Fibroblast of skin of scalp (primary cell): ENCODE measurements around the gene FAM163A.
"Not testable (repeated sequence)": the region's sequence is repeated elsewhere in the genome, so short reads cannot be mapped to it uniquely, and the experiment has no call there.

Experiments
- DNase-seq: peaks from one replicate; pipeline ENCODE4 v3.0.0-alpha.2; 2013

FAM163A gene

GRCh38 chr1:179817056-179817455, 74.0 kb downstream of the FAM163A start:
- no peak for DNase-seq

GRCh38 chr1:179817789-179818188, 74.7 kb downstream of the FAM163A start:
- DNase-seq = peak; percentile 34

- no peak for DNase-seq
These were observed 75.2 kb downstream of the FAM163A start for GRCh38 chr1:179818260-179818659.

GRCh38 chr1:179818743-179819173, 75.7 kb downstream of the FAM163A start:
- DNase-seq = no peak

- no peak for DNase-seq
These were observed 77.3 kb downstream of the FAM163A start for GRCh38 chr1:179820226-179820970.

- no peak for DNase-seq
These were observed 78.4 kb downstream of the FAM163A start for GRCh38 chr1:179821524-179821923.

GRCh38 chr1:179822065-179822464, 79.0 kb downstream of the FAM163A start:
- DNase-seq = no peak

- DNase-seq = no peak
These were observed 80.6 kb downstream of the FAM163A start for GRCh38 chr1:179823693-179824092.

- DNase-seq = no peak
These were observed 81.2 kb downstream of the FAM163A start for GRCh38 chr1:179824265-179824664.

GRCh38 chr1:179825206-179825605, 82.1 kb downstream of the FAM163A start:
- no peak for DNase-seq

GRCh38 chr1:179825798-179826460, 82.8 kb downstream of the FAM163A start:
- no peak for DNase-seq

GRCh38 chr1:179826626-179827280, 83.7 kb downstream of the FAM163A start:
- DNase-seq = no peak

GRCh38 chr1:179828554-179829110, 85.5 kb downstream of the FAM163A start:
- no peak for DNase-seq

GRCh38 chr1:179831225-179831624, 88.1 kb downstream of the FAM163A start:
- DNase-seq = no peak

GRCh38 chr1:179831852-179832699, 89.0 kb downstream of the FAM163A start:
- DNase-seq = no peak

- not testable (repeated sequence) for DNase-seq
These were observed 93.8 kb downstream of the FAM163A start for GRCh38 chr1:179836686-179837445.

GRCh38 chr1:179840107-179840506, 97.0 kb downstream of the FAM163A start:
- DNase-seq = no peak

GRCh38 chr1:179848233-179848632, 105.1 kb downstream of the FAM163A start:
- DNase-seq = no peak

GRCh38 chr1:179853102-179853501, 110.0 kb downstream of the FAM163A start:
- DNase-seq = no peak

- DNase-seq = not testable (repeated sequence)
These were observed 112.7 kb downstream of the FAM163A start for GRCh38 chr1:179855831-179856230.

GRCh38 chr1:179856296-179856695, 113.2 kb downstream of the FAM163A start:
- no peak for DNase-seq

GRCh38 chr1:179857009-179857408, 113.9 kb downstream of the FAM163A start:
- no peak for DNase-seq
